Ishikawa (cell line): Measurements from ENCODE around the gene BTG2.

Experiments used
- CEBPB ChIP-seq: IDR thresholded peaks from 2 replicates; pipeline ENCODE4 v1.6.1; 2012
- CREB1 ChIP-seq: IDR thresholded peaks from 2 replicates; pipeline ENCODE4 v1.6.1; 2012; ENCODE audit warnings: low read depth
- EGR1 ChIP-seq: IDR thresholded peaks from 2 replicates; pipeline ENCODE4 v1.6.1; 2012
- EP300 ChIP-seq: IDR thresholded peaks from 2 replicates; pipeline ENCODE4 v1.6.1; 2012; ENCODE audit warnings: borderline replicate concordance
- FOXM1 ChIP-seq: IDR thresholded peaks from 2 replicates; pipeline ENCODE4 v1.6.1; 2012; ENCODE audit warnings: low read depth, borderline replicate concordance
- MAX ChIP-seq: IDR thresholded peaks from 2 replicates; pipeline ENCODE4 v1.6.1; 2012
- NFIC ChIP-seq: IDR thresholded peaks from 2 replicates; pipeline ENCODE4 v1.6.1; 2012
- RAD21 ChIP-seq: IDR thresholded peaks from 2 replicates; pipeline ENCODE4 v1.6.1; 2012; ENCODE audit warnings: low read depth
- REST ChIP-seq: IDR thresholded peaks from 2 replicates; pipeline ENCODE4 v1.6.1; 2012; ENCODE audit warnings: low read depth, mild to moderate bottlenecking
- TAF1 ChIP-seq: IDR thresholded peaks from 2 replicates; pipeline ENCODE4 v1.6.1; 2012; ENCODE audit warnings: low read depth, mild to moderate bottlenecking
- TCF12 ChIP-seq: IDR thresholded peaks from 2 replicates; pipeline ENCODE4 v1.6.1; 2012; ENCODE audit warnings: low read depth
- TEAD4 ChIP-seq: IDR thresholded peaks from 2 replicates; pipeline ENCODE4 v1.6.1; 2012
- USF1 ChIP-seq: IDR thresholded peaks from 2 replicates; pipeline ENCODE4 v1.6.1; 2012
- YY1 ChIP-seq: IDR thresholded peaks from 2 replicates; pipeline ENCODE4 v1.6.1; 2012; ENCODE audit warnings: low read depth
- ZBTB7A ChIP-seq: IDR thresholded peaks from 2 replicates; pipeline ENCODE4 v1.6.1; 2012; ENCODE audit warnings: low read depth

The BTG2 gene

GRCh38 chr1:203284411-203285123 lies 20.8 kb upstream of the BTG2 start:
- TF ChIP-seq TEAD4 (no peak), USF1 (no peak), TCF12 (no peak), EP300 (no peak), FOXM1 (no peak), TAF1 (no peak), EGR1 (no peak), ZBTB7A (no peak), REST (no peak), MAX (no peak), YY1 (no peak), RAD21 (no peak), CEBPB (no peak)

- TF ChIP-seq REST = no peak
- no peak for TF ChIP-seq TAF1
- TF ChIP-seq MAX = no peak
- TF ChIP-seq NFIC = no peak
- no peak for TF ChIP-seq USF1
- no peak for TF ChIP-seq ZBTB7A
- TF ChIP-seq TCF12 = no peak
- no peak for TF ChIP-seq EP300
- no peak for TF ChIP-seq EGR1
- TF ChIP-seq RAD21 = no peak
Observed at GRCh38 chr1:203286161-203286984, 18.9 kb upstream of the BTG2 start.

GRCh38 chr1:203287109-203287893 lies 18.0 kb upstream of the BTG2 start:
- TF ChIP-seq ZBTB7A = no peak
- TF ChIP-seq CEBPB = no peak
- TF ChIP-seq TAF1 = no peak
- TF ChIP-seq EP300 = no peak
- no peak for TF ChIP-seq CREB1
- no peak for TF ChIP-seq NFIC
- no peak for TF ChIP-seq RAD21
- no peak for TF ChIP-seq USF1
- TF ChIP-seq TCF12 = no peak
- TF ChIP-seq YY1 = no peak
- TF ChIP-seq EGR1 = no peak
- no peak for TF ChIP-seq MAX
- TF ChIP-seq TEAD4 = no peak
- TF ChIP-seq REST = no peak
- TF ChIP-seq FOXM1 = no peak
